Spleen (tissue), 11 donors: ENCODE data around the gene MED13L. TPM values are rescaled to one million over a fixed set of nuclear protein-coding genes. Genes with fewer than 3 reads are reported as not detected.
A peak's percentile ranks its signal among the peaks of the same experiment; 100 is the strongest.

Source experiments
- DNase-seq: peaks from one replicate; pipeline ENCODE4 v3.0.0-alpha.2; 2020
- H3K27ac ChIP-seq, 8 donors: fragments of 200-600 bp; sonication (generic) in 7 of 8; 1 replicate in 4 of 8; 2 replicates in 4 of 8; pipeline versions ENCODE4 v1.5.0 to v1.8.0; 2016 to 2021; ENCODE audit warnings: inconsistent platforms in 4 of 8, mild to moderate bottlenecking in 4 of 8, moderate library complexity in 1 of 8
- H3K27me3 ChIP-seq, 7 donors: fragments of 200-600 bp; sonication (generic) in 6 of 7; replicated peaks in 1 of 7; 1 replicate in 4 of 7; 2 replicates in 3 of 7; pipeline versions ENCODE4 v1.5.0 to v1.8.0; 2016 to 2021; ENCODE audit warnings: inconsistent platforms in 3 of 7, mild to moderate bottlenecking in 1 of 7
- H3K36me3 ChIP-seq, 6 donors: fragments of 200-600 bp; sonication (generic) in 5 of 6; 1 replicate in 4 of 6; 2 replicates in 2 of 6; pipeline versions ENCODE4 v1.5.0 to v1.8.0; 2016 to 2021; ENCODE audit warnings: inconsistent platforms in 2 of 6
- H3K4me1 ChIP-seq, 6 donors: fragments of 200-600 bp; sonication (generic) in 5 of 6; 1 replicate in 3 of 6; 2 replicates in 3 of 6; pipeline versions ENCODE4 v1.5.0 to v1.8.0; 2016 to 2021; ENCODE audit warnings: inconsistent platforms in 3 of 6
- H3K4me3 ChIP-seq, 8 donors: fragments of 200-600 bp; sonication (generic) in 7 of 8; 1 replicate in 4 of 8; 2 replicates in 4 of 8; pipeline versions ENCODE4 v1.5.0 to v1.8.0; 2016 to 2021; ENCODE audit warnings: inconsistent platforms in 4 of 8, mild to moderate bottlenecking in 4 of 8, moderate library complexity in 2 of 8
- H3K9me3 ChIP-seq, 8 donors: fragments of 200-600 bp; sonication (generic) in 7 of 8; 1 replicate in 4 of 8; 2 replicates in 4 of 8; pipeline versions ENCODE4 v1.5.0 to v1.8.0; 2016 to 2021; ENCODE audit warnings: inconsistent platforms in 4 of 8
- POLR2A ChIP-seq, 3 donors: fragments of 450-650 bp; IDR thresholded peaks; one replicate each; pipeline ENCODE4 v1.5.1; 2017; ENCODE audit warnings: antibody characterized with exemption in 3 of 3, mild to moderate bottlenecking in 1 of 3
- POLR2AphosphoS5 ChIP-seq, 3 donors: sonication (generic); formaldehyde crosslinking; IDR thresholded peaks; one replicate each; pipeline ENCODE4 v1.5.1; 2017; ENCODE audit warnings: antibody characterized with exemption in 3 of 3
- whole genome bisulfite sequencing, 5 donors: extraction: QIAGEN DNeasy Blood & Tissue Kit in 3 of 5; methylation state at CpG; one replicate each; pipeline versions ENCODE4 v1.1.5 to v1.1.7; 2013 to 2018; 5-methylcytosine and 5-hydroxymethylcytosine counted together
- intact Hi-C: fragments of 100-400 bp; cut with DNase I; formaldehyde crosslinking; loops from one replicate; pipeline ENCODE4 v1.15.0; 2023; ENCODE audit warnings: low total_unique reads
- polyA plus RNA-seq, 3 donors: library from polyadenylated mRNA; stranded (reverse); fragments of 200-250 nt; gene quantifications; one replicate each; pipeline ENCODE4 v1.2.1, GENCODE V29; 2013
- total RNA-seq, 7 donors: library from RNA; depleted of rRNA in 3 of 7; stranded (reverse); fragments of >200 nt in 3 of 7; fragmentation: NEBNext Ultra II Directional in 4 of 7; extraction: Animal tissue kit (Norgen Biotek cat#: 25700) in 4 of 7; gene quantifications; one replicate each; pipeline versions ENCODE4 v1.1.0 to v1.2.1, GENCODE V29; 2016 to 2021
- TF ChIP-seq, protein P1 (sequence below), 11 experiments: fragments of 200-600 bp in 7 of 11; fragments of 450-650 bp in 4 of 11; sonication (generic) in 4 of 11; IDR thresholded peaks in 8 of 11; conservative IDR thresholded peaks in 3 of 11; 1 replicate in 7 of 11; 2 replicates in 4 of 11; pipeline versions ENCODE4 v1.4.0 to v1.8.0; 2016 to 2021; ENCODE audit warnings: antibody characterized with exemption in 11 of 11, inconsistent platforms in 4 of 11, mild to moderate bottlenecking in 1 of 11
- donor health status: healthy with polysubstance abuse.
- donor health status: DM: no; HTN: no; CAD: no; lungs with moderate emphysema.
- donor health status: DM: no; HTN: no; CAD: no.
- donor health status: Bipolar disorder and iron deficiency.
- donor health status: healthy.
- donor health status: DM: no; HTN: no; CAD: no.
- donor health status: DM: yes; HTN: yes; CAD: no.

MED13L gene
- total and polyA plus RNA-seq, 10 donors = 13.4 to 255 (median 185) TPM

- intact Hi-C loops = no loop called here
- Histone ChIP-seq H3K36me3 (no peaks in the 10 kb centered on the region), H3K9me3 (no peaks in the 10 kb centered on the region), H3K27me3 (no peaks in the 10 kb centered on the region), H3K4me3 (no peak overlapping the region), H3K27ac (no peak overlapping the region), H3K4me1 (peaks cover 0 to 43% (median 6%) of the 10 kb centered on the region in 6 donors)
- no peak for DNase-seq
- no peak for TF ChIP-seq POLR2A (IDR thresholded peaks at IDR 0.05)
- TF ChIP-seq, protein P1, sequence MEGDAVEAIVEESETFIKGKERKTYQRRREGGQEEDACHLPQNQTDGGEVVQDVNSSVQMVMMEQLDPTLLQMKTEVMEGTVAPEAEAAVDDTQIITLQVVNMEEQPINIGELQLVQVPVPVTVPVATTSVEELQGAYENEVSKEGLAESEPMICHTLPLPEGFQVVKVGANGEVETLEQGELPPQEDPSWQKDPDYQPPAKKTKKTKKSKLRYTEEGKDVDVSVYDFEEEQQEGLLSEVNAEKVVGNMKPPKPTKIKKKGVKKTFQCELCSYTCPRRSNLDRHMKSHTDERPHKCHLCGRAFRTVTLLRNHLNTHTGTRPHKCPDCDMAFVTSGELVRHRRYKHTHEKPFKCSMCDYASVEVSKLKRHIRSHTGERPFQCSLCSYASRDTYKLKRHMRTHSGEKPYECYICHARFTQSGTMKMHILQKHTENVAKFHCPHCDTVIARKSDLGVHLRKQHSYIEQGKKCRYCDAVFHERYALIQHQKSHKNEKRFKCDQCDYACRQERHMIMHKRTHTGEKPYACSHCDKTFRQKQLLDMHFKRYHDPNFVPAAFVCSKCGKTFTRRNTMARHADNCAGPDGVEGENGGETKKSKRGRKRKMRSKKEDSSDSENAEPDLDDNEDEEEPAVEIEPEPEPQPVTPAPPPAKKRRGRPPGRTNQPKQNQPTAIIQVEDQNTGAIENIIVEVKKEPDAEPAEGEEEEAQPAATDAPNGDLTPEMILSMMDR (IDR thresholded peaks at IDR 0.05 in 8 of 11, conservative IDR thresholded peaks at IDR 0.05 in 3 of 11) = no peak
- TF ChIP-seq POLR2AphosphoS5 (IDR thresholded peaks at IDR 0.05) = no peak
These were observed 200.1 kb downstream of the MED13L start for GRCh38 chr12:116077431-116077830.

- TF ChIP-seq POLR2AphosphoS5 (IDR thresholded peaks at IDR 0.05) (no peak), POLR2A (IDR thresholded peaks at IDR 0.05) (no peak)
- TF ChIP-seq, protein P1 (IDR thresholded peaks at IDR 0.05 in 8 of 11, conservative IDR thresholded peaks at IDR 0.05 in 3 of 11) = no peak
- intact Hi-C loops = no loop called here
- H3K27ac ChIP-seq = no peak overlapping the region
- DNase-seq = no peak
- WGBS, 5 donors = 69 to 94% (median 89%) methylated on average over 1 of the region's 1 CpG
- H3K36me3 ChIP-seq = no peaks in the 10 kb centered on the region
- H3K4me3 ChIP-seq = no peak overlapping the region
- no peaks in the 10 kb centered on the region for H3K27me3 ChIP-seq
- no peaks in the 10 kb centered on the region for H3K9me3 ChIP-seq
- H3K4me1 ChIP-seq = peaks cover 0 to 43% (median 12%) of the 10 kb centered on the region in 6 donors
These were observed 201.1 kb downstream of the MED13L start for GRCh38 chr12:116076399-116076798.

DNA sequence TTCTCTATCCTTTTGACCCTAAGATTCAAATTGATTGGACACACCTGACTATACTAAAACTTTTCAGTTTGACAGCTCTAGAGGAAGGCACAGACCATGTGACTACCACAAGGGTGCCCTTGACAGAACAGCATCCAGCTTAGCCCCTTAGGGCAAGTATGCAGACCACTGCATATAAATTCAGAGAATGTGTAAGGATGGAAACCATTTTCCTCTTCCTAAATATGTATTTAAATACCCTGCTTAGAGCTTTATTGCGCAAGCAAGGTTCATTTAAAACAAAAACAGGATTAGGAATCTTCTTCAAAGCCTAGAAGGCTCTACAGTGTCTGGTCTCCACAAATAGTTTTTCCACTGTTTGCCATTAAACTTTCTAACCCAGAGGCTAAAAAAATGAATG lies 202.8 kb downstream of the MED13L start:
- no peak for DNase-seq
- TF ChIP-seq POLR2AphosphoS5 (IDR thresholded peaks at IDR 0.05) (no peak), POLR2A (IDR thresholded peaks at IDR 0.05) (no peak)
- TF ChIP-seq, protein P1 (IDR thresholded peaks at IDR 0.05 in 8 of 11, conservative IDR thresholded peaks at IDR 0.05 in 3 of 11) = no peak
- H3K27ac ChIP-seq = no peak overlapping the region
- WGBS, 5 donors = 92 to 98% (median 94%) methylated on average over 1 of the region's 1 CpG
- H3K4me1 ChIP-seq = peaks cover 0 to 60% (median 21%) of the 10 kb centered on the region in 6 donors
- H3K9me3 ChIP-seq = no peaks in the 10 kb centered on the region
- no peak overlapping the region for H3K4me3 ChIP-seq
- no peaks in the 10 kb centered on the region for H3K36me3 ChIP-seq
- intact Hi-C loops = no loop called here
- H3K27me3 ChIP-seq = no peaks in the 10 kb centered on the region

DNA sequence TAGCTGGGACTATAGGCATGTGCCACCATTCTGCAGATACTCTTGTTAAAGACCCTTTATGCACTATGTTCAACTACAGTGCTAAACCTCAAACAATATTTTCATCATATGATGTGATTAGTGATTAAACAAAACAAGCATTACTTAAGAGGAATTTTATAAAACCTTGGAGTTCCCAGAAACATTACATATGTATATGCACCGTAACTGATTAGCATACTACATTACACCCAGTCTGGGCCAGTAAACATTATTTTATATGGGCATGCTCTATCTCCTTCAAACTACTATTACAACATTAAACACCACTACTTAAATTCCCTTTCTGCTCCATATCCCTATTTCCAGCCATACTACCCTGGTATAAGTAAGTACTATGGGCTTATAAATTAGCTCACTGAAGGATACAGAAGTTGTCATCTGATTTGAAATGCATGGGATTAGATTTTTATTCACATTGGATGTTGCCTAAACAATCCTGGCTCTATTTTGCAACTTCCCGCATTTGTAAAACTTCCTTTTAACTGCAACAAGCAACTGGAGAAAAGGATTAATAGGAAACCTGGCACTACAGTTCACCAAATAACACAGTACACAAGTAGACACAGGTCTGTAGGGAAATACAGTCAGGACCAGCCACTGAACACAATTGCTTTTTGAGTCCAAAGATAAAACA lies 205.8 kb downstream of the MED13L start:
- WGBS, 5 donors = 61 to 87% (median 70%) methylated on average over 2 of the region's 2 CpGs
- no peak for TF ChIP-seq POLR2A (IDR thresholded peaks at IDR 0.05)
- no peak for TF ChIP-seq POLR2AphosphoS5 (IDR thresholded peaks at IDR 0.05)
- TF ChIP-seq, protein P1 (IDR thresholded peaks at IDR 0.05 in 8 of 11, conservative IDR thresholded peaks at IDR 0.05 in 3 of 11) = no peak

More for the DNA sequence above, 205.8 kb downstream of the MED13L start:
- Histone ChIP-seq H3K36me3 (no peaks in the 10 kb centered on the region), H3K4me3 (no peak overlapping the region), H3K4me1 (peaks cover 0 to 84% (median 26%) of the 10 kb centered on the region in 6 donors), H3K9me3 (no peaks in the 10 kb centered on the region), H3K27ac (peak overlapping the region in 1 of 8 donors; percentile 4), H3K27me3 (no peaks in the 10 kb centered on the region)
- intact Hi-C loops = no loop called here
- no peak for DNase-seq
